Mesenchymal stem cell (in vitro differentiated cells and primary cell): ENCODE measurements around the gene PDHX.

Experiments used
- DNase-seq: peaks from one replicate; pipeline ENCODE4 v3.0.0-alpha.2; 2013
- H2AFZ ChIP-seq: one replicate; pipeline ENCODE4 v1.6.1; 2013; ENCODE audit warnings: low read depth, mild to moderate bottlenecking, control low read depth, inconsistent platforms, low read length, moderate library complexity
- H2AK5ac ChIP-seq: 2 replicates; pipeline ENCODE4 v1.6.1; 2013; ENCODE audit warnings: low read length, moderate library complexity, mild to moderate bottlenecking, inconsistent platforms; ENCODE audit not compliant: severe bottlenecking
- H2BK120ac ChIP-seq: one replicate; pipeline ENCODE4 v1.6.1; 2013; ENCODE audit warnings: low read depth, mild to moderate bottlenecking, inconsistent platforms, low read length, moderate library complexity
- H2BK12ac ChIP-seq, 2 experiments: one replicate each; pipeline ENCODE4 v1.6.1; 2013; ENCODE audit warnings: inconsistent platforms in 2 of 2, low read length in 2 of 2, mild to moderate bottlenecking in 2 of 2, moderate library complexity in 2 of 2, control low read depth in 1 of 2
- H2BK15ac ChIP-seq: one replicate; pipeline ENCODE4 v1.6.1; 2013; ENCODE audit warnings: mild to moderate bottlenecking, low read depth, inconsistent platforms; ENCODE audit not compliant: poor library complexity, severe bottlenecking
- H2BK5ac ChIP-seq: 2 replicates; pipeline ENCODE4 v1.6.1; 2013; ENCODE audit warnings: low read depth, mild to moderate bottlenecking, low read length, control low read depth, inconsistent platforms; ENCODE audit not compliant: poor library complexity, severe bottlenecking
- H3K14ac ChIP-seq, 2 experiments: one replicate each; pipeline ENCODE4 v1.6.1; 2013; ENCODE audit warnings: inconsistent platforms in 2 of 2, low read length in 2 of 2, control low read depth in 1 of 2, mild to moderate bottlenecking in 1 of 2, moderate library complexity in 1 of 2
- H3K18ac ChIP-seq, 2 experiments: one replicate each; pipeline ENCODE4 v1.6.1; 2013; ENCODE audit warnings: inconsistent platforms in 2 of 2, low read length in 2 of 2, control low read depth in 1 of 2, low read depth in 1 of 2, mild to moderate bottlenecking in 1 of 2
- H3K23ac ChIP-seq, 2 experiments: one replicate each; pipeline ENCODE4 v1.6.1; 2013; ENCODE audit warnings: inconsistent platforms in 2 of 2, low read length in 2 of 2, mild to moderate bottlenecking in 2 of 2, moderate library complexity in 2 of 2, control low read depth in 1 of 2
- H3K27ac ChIP-seq: 2 replicates; pipeline ENCODE4 v1.5.1; 2013; ENCODE audit warnings: mild to moderate bottlenecking, moderate library complexity, low read length, control low read depth, inconsistent platforms; ENCODE audit not compliant: poor library complexity, severe bottlenecking
- H3K27me3 ChIP-seq, 2 experiments: 2 replicates each; pipeline versions ENCODE4 v1.6.1 to v1.7.0; 2013; ENCODE audit warnings: low read length in 2 of 2, mild to moderate bottlenecking in 2 of 2, moderate library complexity in 2 of 2, control low read depth in 1 of 2, inconsistent platforms in 1 of 2; ENCODE audit not compliant: control insufficient read depth in 1 of 2, insufficient read depth in 1 of 2
- H3K36me3 ChIP-seq, 2 experiments: 2 replicates each; pipeline versions ENCODE4 v1.6.1 to v1.7.0; 2013; ENCODE audit warnings: low read length in 2 of 2, control low read depth in 1 of 2, inconsistent platforms in 1 of 2, low read depth in 1 of 2, mild to moderate bottlenecking in 1 of 2; ENCODE audit not compliant: insufficient read depth in 2 of 2, control insufficient read depth in 1 of 2
- H3K4ac ChIP-seq, 2 experiments: one replicate each; pipeline ENCODE4 v1.6.1; 2013; ENCODE audit warnings: inconsistent platforms in 2 of 2, low read length in 2 of 2, mild to moderate bottlenecking in 2 of 2, moderate library complexity in 2 of 2, control low read depth in 1 of 2, low read depth in 1 of 2
- H3K4me1 ChIP-seq: 2 replicates; pipeline ENCODE4 v1.6.1; 2013; ENCODE audit warnings: low read depth, low read length, control low read depth; ENCODE audit not compliant: control insufficient read depth, insufficient read depth
- H3K4me2 ChIP-seq: 2 replicates; pipeline ENCODE4 v1.6.1; 2013; ENCODE audit warnings: low read length, mild to moderate bottlenecking, inconsistent platforms; ENCODE audit not compliant: poor library complexity, severe bottlenecking
- H3K4me3 ChIP-seq, 2 experiments: 2 replicates each; pipeline versions ENCODE4 v1.5.1 to v1.7.0; 2013; ENCODE audit warnings: low read length in 2 of 2, mild to moderate bottlenecking in 2 of 2, control low read depth in 1 of 2, low read depth in 1 of 2; ENCODE audit not compliant: insufficient read depth in 1 of 2
- H3K79me1 ChIP-seq: replicated peaks from 2 replicates; pipeline ENCODE4 v1.6.1; 2013; ENCODE audit warnings: mild to moderate bottlenecking, control low read depth, low read length, inconsistent platforms; ENCODE audit not compliant: poor library complexity, severe bottlenecking
- H3K9ac ChIP-seq: 2 replicates; pipeline ENCODE4 v1.7.0; 2013; ENCODE audit warnings: mild to moderate bottlenecking, low read length, moderate library complexity
- H3K9me3 ChIP-seq: 2 replicates; pipeline ENCODE4 v1.7.0; 2013; ENCODE audit warnings: mild to moderate bottlenecking, low read length; ENCODE audit not compliant: control insufficient read depth
- H4K8ac ChIP-seq: one replicate; pipeline ENCODE4 v1.6.1; 2013; ENCODE audit warnings: inconsistent platforms, mild to moderate bottlenecking, low read length, moderate library complexity
- H4K91ac ChIP-seq: one replicate; pipeline ENCODE4 v1.6.1; 2013; ENCODE audit warnings: mild to moderate bottlenecking, low read length, inconsistent platforms
- WGBS: methylation state at CpG from one replicate; pipeline ENCODE4 v1.1.7; 2013; ENCODE audit warnings: mixed read lengths; 5-methylcytosine and 5-hydroxymethylcytosine counted together

PDHX gene

GRCh38 chr11:34999453-34999852 lies 83.0 kb downstream of the PDHX start:
- Histone ChIP-seq H2BK120ac (no peak overlapping the region), H3K14ac (no peak overlapping the region), H3K18ac (no peak overlapping the region), H3K27ac (no peak overlapping the region), H2BK12ac (no peak overlapping the region), H3K23ac (no peak overlapping the region), H4K8ac (no peak overlapping the region), H2BK15ac (no peak overlapping the region), H3K4me2 (no peak overlapping the region), H3K9ac (no peak overlapping the region), H2AK5ac (no peak overlapping the region), H2BK5ac (no peak overlapping the region), H3K4ac (no peak overlapping the region), H3K4me1 (no peaks in the 10 kb centered on the region), H4K91ac (no peak overlapping the region), H3K27me3 (no peaks in the 10 kb centered on the region), H3K36me3 (peaks cover 0 to 10% of the 10 kb centered on the region in 2 experiments), H3K9me3 (no peaks in the 10 kb centered on the region), H3K4me3 (no peak overlapping the region), H3K79me1 (peaks cover 2% of the 10 kb centered on the region), H2AFZ (no peak overlapping the region)
- DNase-seq, result no peak
- 100% methylated on average over 2 of the region's 4 CpGs for WGBS

- Histone ChIP-seq H3K4me2 (no peak overlapping the region), H3K9me3 (no peaks in the 10 kb centered on the region), H2BK12ac (no peak overlapping the region), H3K4ac (no peak overlapping the region), H2BK15ac (no peak overlapping the region), H3K79me1 (no peaks in the 10 kb centered on the region), H4K8ac (no peak overlapping the region), H3K18ac (no peak overlapping the region), H2AK5ac (no peak overlapping the region), H2AFZ (no peak overlapping the region), H3K4me3 (no peak overlapping the region), H2BK5ac (no peak overlapping the region), H3K9ac (no peak overlapping the region), H4K91ac (no peak overlapping the region), H3K14ac (no peak overlapping the region), H3K27ac (no peak overlapping the region), H3K4me1 (peaks cover 3% of the 10 kb centered on the region), H3K23ac (no peak overlapping the region), H3K36me3 (no peaks in the 10 kb centered on the region), H3K27me3 (no peaks in the 10 kb centered on the region), H2BK120ac (no peak overlapping the region)
- DNase-seq, result no peak
- 86% methylated on average over 1 of the region's 1 CpG for WGBS
Observed at GRCh38 chr11:35003186-35003585, 86.8 kb downstream of the PDHX start.

DNA sequence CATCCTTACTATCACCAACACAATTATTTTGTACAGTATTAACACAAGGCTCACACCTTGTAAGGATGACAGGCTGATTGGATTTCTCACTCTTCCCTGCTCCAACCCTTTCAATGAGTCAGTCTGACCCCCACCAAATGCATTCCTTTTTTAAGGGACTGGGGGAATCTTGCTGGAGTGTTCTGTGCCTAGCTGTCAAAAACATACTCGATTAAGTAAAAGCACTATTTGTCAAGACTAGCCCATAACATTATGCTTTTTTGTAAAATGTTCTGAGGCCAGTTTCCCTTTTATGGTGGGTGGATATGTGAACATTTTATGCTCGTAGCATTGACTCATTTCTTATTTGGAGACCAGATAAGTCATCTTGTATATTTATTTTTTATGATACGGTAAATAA lies 87.2 kb downstream of the PDHX start:
- Histone ChIP-seq H3K79me1 (no peaks in the 10 kb centered on the region), H3K14ac (no peak overlapping the region), H2BK12ac (no peak overlapping the region), H4K91ac (no peak overlapping the region), H3K4me1 (peaks cover 3% of the 10 kb centered on the region), H3K18ac (peak overlapping the region in 1 of 2 experiments; percentile 24), H3K4me3 (no peak overlapping the region), H3K9ac (no peak overlapping the region), H2AK5ac (no peak overlapping the region), H4K8ac (no peak overlapping the region), H2BK15ac (no peak overlapping the region), H3K36me3 (no peaks in the 10 kb centered on the region), H2BK5ac (no peak overlapping the region), H3K9me3 (no peaks in the 10 kb centered on the region), H2AFZ (no peak overlapping the region), H3K27ac (no peak overlapping the region), H2BK120ac (no peak overlapping the region), H3K27me3 (no peaks in the 10 kb centered on the region), H3K4ac (no peak overlapping the region), H3K4me2 (no peak overlapping the region), H3K23ac (no peak overlapping the region)
- no CpG with 5 or more reads among the region's 3 CpGs for WGBS
- DNase-seq, result no peak

- peaks cover 5% of the 10 kb centered on the region for H3K4me1 ChIP-seq
- H3K9ac ChIP-seq, result no peak overlapping the region
- no peak overlapping the region for H2BK5ac ChIP-seq
- no peak overlapping the region for H2AFZ ChIP-seq
- H3K27ac ChIP-seq, result no peak overlapping the region
- H3K79me1 ChIP-seq, result peaks cover 1% of the 10 kb centered on the region
- no peak overlapping the region for H3K4me3 ChIP-seq
- no peak overlapping the region for H2BK12ac ChIP-seq
- H3K27me3 ChIP-seq, result no peaks in the 10 kb centered on the region
- H4K91ac ChIP-seq, result no peak overlapping the region
- DNase-seq, result no peak
- no peaks in the 10 kb centered on the region for H3K9me3 ChIP-seq
- no peak overlapping the region for H2BK15ac ChIP-seq
- no peak overlapping the region for H3K4me2 ChIP-seq
- 100% methylated on average over 1 of the region's 4 CpGs for WGBS
- no peak overlapping the region for H3K14ac ChIP-seq
- H4K8ac ChIP-seq, result no peak overlapping the region
- no peak overlapping the region for H3K4ac ChIP-seq
- no peak overlapping the region for H2BK120ac ChIP-seq
- no peak overlapping the region for H3K23ac ChIP-seq
- H3K18ac ChIP-seq, result no peak overlapping the region
- no peaks in the 10 kb centered on the region for H3K36me3 ChIP-seq
- H2AK5ac ChIP-seq, result no peak overlapping the region
Observed at GRCh38 chr11:35005141-35005780, 88.8 kb downstream of the PDHX start.
